ENCODE results near the gene IL1RAPL2. TPM values are rescaled to one million over a fixed set of nuclear protein-coding genes. Genes with fewer than 3 reads are reported as not detected.

Gene IL1RAPL2
- total and polyA plus RNA-seq, 2 donors (not counting 1 experiment from before 2014, with no cell fraction given): not detected

GRCh38 chrX:104665691-104666090, 99.7 kb downstream of the IL1RAPL2 start:
- no peaks in the 10 kb centered on the region for H3K27me3 Mint-ChIP-seq
- Histone ChIP-seq H3K9me3 (ENCODE audit: control extremely low read depth in 1 of 3, control insufficient read depth in 2 of 3, insufficient read depth in 1 of 3, low read length in 2 of 3) (no peaks in the 10 kb centered on the region), H3K27me3 (replicated peaks in 1 of 4; ENCODE audit: control extremely low read depth in 1 of 4, control insufficient read depth in 3 of 4, insufficient read depth in 4 of 4, low read length in 3 of 4) (no peaks in the 10 kb centered on the region), H2AFZ (ENCODE audit: insufficient read depth, low read depth, low read length, poor library complexity, severe bottlenecking) (no peak overlapping the region), H3K36me3 (replicated peaks in 1 of 2; ENCODE audit: control extremely low read depth in 1 of 2, control insufficient read depth in 1 of 2, extremely low read depth in 1 of 2, insufficient read depth in 2 of 2, low read length in 1 of 2) (no peaks in the 10 kb centered on the region), H3K27ac (ENCODE audit: low read length in 2 of 2) (no peak overlapping the region), H3K4me2 (replicated peaks; ENCODE audit: low read depth, low read length, poor library complexity, severe bottlenecking) (no peak overlapping the region), H3K4me3 (ENCODE audit: control extremely low read depth in 1 of 5, extremely low read depth in 1 of 5, insufficient read depth in 1 of 5, low read depth in 2 of 5, low read length in 4 of 5) (no peak overlapping the region), H3K4me1 (ENCODE audit: control insufficient read depth in 2 of 2, insufficient read depth in 2 of 2, low read length in 2 of 2) (no peaks in the 10 kb centered on the region), H3K79me2 (ENCODE audit: control insufficient read depth, insufficient read depth, low read length) (no peaks in the 10 kb centered on the region), H3K9ac (ENCODE audit: low read length) (no peak overlapping the region), H4K20me1 (ENCODE audit: control insufficient read depth, insufficient read depth, low read length, poor library complexity, severe bottlenecking) (no peaks in the 10 kb centered on the region)
- DNase-seq: no peak
- ATAC-seq (ENCODE audit: low read depth): no peak
- no peaks in the 10 kb centered on the region for H3K9me3 Mint-ChIP-seq (ENCODE audit: insufficient read depth)
- H3K4me1 Mint-ChIP-seq: no peaks in the 10 kb centered on the region
- no peak for TF ChIP-seq EZH2 (IDR thresholded peaks at IDR 0.05; ENCODE audit: borderline replicate concordance, insufficient read depth, low read depth, low read length, poor library complexity, severe bottlenecking)
- TF ChIP-seq, protein P1, sequence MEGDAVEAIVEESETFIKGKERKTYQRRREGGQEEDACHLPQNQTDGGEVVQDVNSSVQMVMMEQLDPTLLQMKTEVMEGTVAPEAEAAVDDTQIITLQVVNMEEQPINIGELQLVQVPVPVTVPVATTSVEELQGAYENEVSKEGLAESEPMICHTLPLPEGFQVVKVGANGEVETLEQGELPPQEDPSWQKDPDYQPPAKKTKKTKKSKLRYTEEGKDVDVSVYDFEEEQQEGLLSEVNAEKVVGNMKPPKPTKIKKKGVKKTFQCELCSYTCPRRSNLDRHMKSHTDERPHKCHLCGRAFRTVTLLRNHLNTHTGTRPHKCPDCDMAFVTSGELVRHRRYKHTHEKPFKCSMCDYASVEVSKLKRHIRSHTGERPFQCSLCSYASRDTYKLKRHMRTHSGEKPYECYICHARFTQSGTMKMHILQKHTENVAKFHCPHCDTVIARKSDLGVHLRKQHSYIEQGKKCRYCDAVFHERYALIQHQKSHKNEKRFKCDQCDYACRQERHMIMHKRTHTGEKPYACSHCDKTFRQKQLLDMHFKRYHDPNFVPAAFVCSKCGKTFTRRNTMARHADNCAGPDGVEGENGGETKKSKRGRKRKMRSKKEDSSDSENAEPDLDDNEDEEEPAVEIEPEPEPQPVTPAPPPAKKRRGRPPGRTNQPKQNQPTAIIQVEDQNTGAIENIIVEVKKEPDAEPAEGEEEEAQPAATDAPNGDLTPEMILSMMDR (IDR thresholded peaks at IDR 0.05): no peak
- ChIA-PET POLR2A (no interaction called here), CTCF (no interaction called here)
- H3K27ac Mint-ChIP-seq: no peak overlapping the region
- no CpG with 5 or more reads among the region's 1 CpG for WGBS (ENCODE audit: insufficient coverage)
- no peak overlapping the region for H3K4me3 Mint-ChIP-seq
- intact Hi-C loops (cut with micrococcal nuclease): no loop called here

DNA sequence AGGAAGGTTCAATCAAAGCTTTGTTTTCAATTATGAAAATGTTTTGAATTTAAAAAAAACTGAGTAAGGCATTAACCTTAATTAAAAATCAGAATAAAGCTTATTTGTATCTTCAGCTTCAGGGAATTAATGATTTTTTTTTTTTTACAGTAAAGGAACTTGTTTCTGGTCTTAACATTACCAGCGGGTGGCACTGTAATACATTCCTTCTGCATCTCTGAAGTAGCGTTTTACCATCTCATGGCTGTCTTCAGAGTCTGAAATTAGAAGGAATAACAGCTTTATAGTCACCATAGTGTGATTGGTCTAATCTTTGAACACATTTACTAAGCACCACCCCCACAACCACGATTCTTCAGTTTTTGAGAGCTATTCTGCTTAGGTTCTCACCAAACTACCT, 102.6 kb downstream of the IL1RAPL2 start:
- ChIA-PET POLR2A (no interaction called here), CTCF (no interaction called here)
- intact Hi-C loops (cut with micrococcal nuclease): no loop called here
- H3K9ac ChIP-seq (ENCODE audit: low read length): no peak overlapping the region
- H3K4me1 Mint-ChIP-seq: no peaks in the 10 kb centered on the region
- H3K27ac Mint-ChIP-seq: no peak overlapping the region
- no peaks in the 10 kb centered on the region for H3K79me2 ChIP-seq (ENCODE audit: control insufficient read depth, insufficient read depth, low read length)
- WGBS (ENCODE audit: insufficient coverage): no CpG with 5 or more reads among the region's 3 CpGs
- no peak overlapping the region for H2AFZ ChIP-seq (ENCODE audit: insufficient read depth, low read depth, low read length, poor library complexity, severe bottlenecking)
- H3K36me3 ChIP-seq (replicated peaks in 1 of 2; ENCODE audit: control extremely low read depth in 1 of 2, control insufficient read depth in 1 of 2, extremely low read depth in 1 of 2, insufficient read depth in 2 of 2, low read length in 1 of 2): no peaks in the 10 kb centered on the region
- H3K4me3 ChIP-seq (ENCODE audit: control extremely low read depth in 1 of 5, extremely low read depth in 1 of 5, insufficient read depth in 1 of 5, low read depth in 2 of 5, low read length in 4 of 5): no peak overlapping the region
- H3K9me3 Mint-ChIP-seq (ENCODE audit: insufficient read depth): no peaks in the 10 kb centered on the region
- TF ChIP-seq, protein P1 (IDR thresholded peaks at IDR 0.05): no peak
- TF ChIP-seq EZH2 (IDR thresholded peaks at IDR 0.05; ENCODE audit: borderline replicate concordance, insufficient read depth, low read depth, low read length, poor library complexity, severe bottlenecking): no peak
- H3K27me3 Mint-ChIP-seq: no peaks in the 10 kb centered on the region
- H3K9me3 ChIP-seq (ENCODE audit: control extremely low read depth in 1 of 3, control insufficient read depth in 2 of 3, insufficient read depth in 1 of 3, low read length in 2 of 3): no peaks in the 10 kb centered on the region
- H3K4me3 Mint-ChIP-seq: no peak overlapping the region
- H3K27ac ChIP-seq (ENCODE audit: low read length in 2 of 2): no peak overlapping the region
- no peaks in the 10 kb centered on the region for H3K27me3 ChIP-seq (replicated peaks in 1 of 4; ENCODE audit: control extremely low read depth in 1 of 4, control insufficient read depth in 3 of 4, insufficient read depth in 4 of 4, low read length in 3 of 4)
- H4K20me1 ChIP-seq (ENCODE audit: control insufficient read depth, insufficient read depth, low read length, poor library complexity, severe bottlenecking): no peaks in the 10 kb centered on the region
- ATAC-seq (ENCODE audit: low read depth): no peak
- no peak for DNase-seq
- no peaks in the 10 kb centered on the region for H3K4me1 ChIP-seq (ENCODE audit: control insufficient read depth in 2 of 2, insufficient read depth in 2 of 2, low read length in 2 of 2)
- no peak overlapping the region for H3K4me2 ChIP-seq (replicated peaks; ENCODE audit: low read depth, low read length, poor library complexity, severe bottlenecking)

All from B cell (primary cell).